ENCODE measurements around the gene RSRC1.

GRCh38 chr3:158402590-158402989, 292.7 kb downstream of the RSRC1 start:
- TF ChIP-seq CTCF (IDR thresholded peaks at IDR 0.05; ENCODE audit: insufficient read depth, low read depth, low read length) (no peak), EZH2 (IDR thresholded peaks at IDR 0.05; ENCODE audit: insufficient read depth, low read length) (no peak)

Data from astrocyte (in vitro differentiated cells and primary cell).